OCI-LY7 (cell line): ENCODE results near the gene CATSPER3.

ENCODE experiments used
- EZH2phosphoT487 ChIP-seq: fragments of 200-600 bp; sonication (generic); IDR thresholded peaks from 2 replicates; pipeline ENCODE4 v1.6.1; 2018; ENCODE audit warnings: low read depth, borderline replicate concordance, mild to moderate bottlenecking, mixed run types, antibody characterized with exemption, low read length, moderate library complexity, mixed read lengths
- TF ChIP-seq, protein P1 (sequence below): fragments of 200-600 bp; sonication (generic); conservative IDR thresholded peaks from 2 replicates; pipeline ENCODE4 v1.5.1; 2014; ENCODE audit warnings: mild to moderate bottlenecking, antibody characterized with exemption, low read length, moderate library complexity, mixed read lengths

DNA sequence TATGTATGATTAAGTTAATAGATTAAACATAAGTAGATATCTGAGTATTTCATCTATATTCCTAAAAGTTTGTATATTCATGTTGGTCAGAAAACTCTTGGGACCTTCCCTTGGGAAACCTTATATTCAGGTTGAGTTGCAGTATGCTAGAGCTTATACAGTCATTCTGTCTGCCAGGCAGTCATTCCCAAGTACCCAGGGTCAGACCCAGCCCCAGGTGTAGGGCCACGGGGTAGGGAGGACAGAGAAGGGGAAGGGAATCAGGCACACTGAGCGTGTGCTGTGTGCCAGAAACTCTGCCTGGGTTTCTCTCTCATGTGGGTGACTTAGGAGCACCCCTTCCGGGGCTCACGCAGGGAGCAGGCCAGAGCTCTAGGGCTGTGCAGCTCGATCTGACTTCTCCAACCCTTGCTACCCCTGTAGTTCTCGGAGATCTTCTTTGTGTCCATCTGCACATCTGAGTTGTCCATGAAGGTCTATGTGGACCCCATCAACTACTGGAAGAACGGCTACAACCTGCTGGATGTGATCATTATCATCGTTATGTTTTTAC, 28.2 kb downstream of the CATSPER3 start:
- TF ChIP-seq, protein P1, sequence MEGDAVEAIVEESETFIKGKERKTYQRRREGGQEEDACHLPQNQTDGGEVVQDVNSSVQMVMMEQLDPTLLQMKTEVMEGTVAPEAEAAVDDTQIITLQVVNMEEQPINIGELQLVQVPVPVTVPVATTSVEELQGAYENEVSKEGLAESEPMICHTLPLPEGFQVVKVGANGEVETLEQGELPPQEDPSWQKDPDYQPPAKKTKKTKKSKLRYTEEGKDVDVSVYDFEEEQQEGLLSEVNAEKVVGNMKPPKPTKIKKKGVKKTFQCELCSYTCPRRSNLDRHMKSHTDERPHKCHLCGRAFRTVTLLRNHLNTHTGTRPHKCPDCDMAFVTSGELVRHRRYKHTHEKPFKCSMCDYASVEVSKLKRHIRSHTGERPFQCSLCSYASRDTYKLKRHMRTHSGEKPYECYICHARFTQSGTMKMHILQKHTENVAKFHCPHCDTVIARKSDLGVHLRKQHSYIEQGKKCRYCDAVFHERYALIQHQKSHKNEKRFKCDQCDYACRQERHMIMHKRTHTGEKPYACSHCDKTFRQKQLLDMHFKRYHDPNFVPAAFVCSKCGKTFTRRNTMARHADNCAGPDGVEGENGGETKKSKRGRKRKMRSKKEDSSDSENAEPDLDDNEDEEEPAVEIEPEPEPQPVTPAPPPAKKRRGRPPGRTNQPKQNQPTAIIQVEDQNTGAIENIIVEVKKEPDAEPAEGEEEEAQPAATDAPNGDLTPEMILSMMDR, result no peak
- no peak for TF ChIP-seq EZH2phosphoT487
